Measurements from ENCODE around the gene PVALEF.
"Not testable (repeated sequence)": the region's sequence is repeated elsewhere in the genome, so short reads cannot be mapped to it uniquely, and the experiment has no call there.

The PVALEF gene

DNA sequence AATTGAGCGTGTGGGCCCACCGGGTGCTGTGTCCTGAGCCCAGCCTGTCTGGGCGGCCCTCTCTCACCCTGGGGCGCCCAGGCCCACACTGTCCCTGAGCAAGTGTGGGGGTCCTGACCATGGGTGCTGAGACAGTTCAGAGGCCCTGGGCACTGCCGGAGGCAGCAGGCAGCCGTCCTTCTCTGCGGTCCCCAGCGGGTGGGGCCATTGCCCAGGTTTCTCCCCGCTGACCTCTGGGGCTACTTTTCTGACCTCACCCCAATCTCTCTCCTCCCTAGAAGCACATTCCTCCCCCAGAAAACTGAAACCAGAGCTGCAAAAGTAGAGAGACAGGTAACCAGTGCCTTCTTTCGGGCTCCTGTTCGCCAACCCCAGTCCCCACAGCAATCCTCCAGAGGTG, 36.0 kb upstream of the PVALEF start:
- peak; percentile 63 for DNase-seq

DNA sequence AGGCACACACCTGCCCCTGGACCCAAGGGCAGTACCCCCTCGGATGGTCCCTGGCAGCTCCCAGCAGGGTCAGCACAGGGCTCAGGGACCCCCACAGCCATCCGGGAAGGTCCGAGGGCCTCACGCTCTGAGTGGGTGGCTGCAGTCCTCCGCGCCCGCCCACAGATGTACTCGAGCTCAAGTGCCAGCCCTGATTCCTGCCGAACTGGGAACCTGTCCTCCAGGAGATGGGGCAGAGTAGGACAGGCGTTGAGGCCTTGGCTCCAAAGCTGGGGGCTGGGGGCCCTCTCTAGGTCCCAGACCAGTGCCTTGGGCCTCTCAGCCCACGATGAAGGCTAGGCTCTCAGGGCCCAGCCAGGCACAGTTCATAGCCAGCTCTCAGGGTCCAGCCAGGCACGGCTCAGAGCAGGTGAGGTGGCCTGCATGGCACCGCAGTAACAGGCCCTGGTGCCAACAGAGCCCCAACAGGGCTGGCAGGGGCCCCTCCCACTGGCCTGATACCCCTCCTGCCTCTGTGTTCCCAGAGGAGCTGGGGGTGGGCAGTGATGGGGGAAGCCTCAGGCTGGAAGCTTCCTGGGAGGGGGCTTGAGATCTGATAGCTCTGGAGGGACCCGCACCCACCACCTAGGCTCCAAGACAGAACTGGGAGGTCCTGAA, 35.5 kb upstream of the PVALEF start:
- DNase-seq, result no peak

DNA sequence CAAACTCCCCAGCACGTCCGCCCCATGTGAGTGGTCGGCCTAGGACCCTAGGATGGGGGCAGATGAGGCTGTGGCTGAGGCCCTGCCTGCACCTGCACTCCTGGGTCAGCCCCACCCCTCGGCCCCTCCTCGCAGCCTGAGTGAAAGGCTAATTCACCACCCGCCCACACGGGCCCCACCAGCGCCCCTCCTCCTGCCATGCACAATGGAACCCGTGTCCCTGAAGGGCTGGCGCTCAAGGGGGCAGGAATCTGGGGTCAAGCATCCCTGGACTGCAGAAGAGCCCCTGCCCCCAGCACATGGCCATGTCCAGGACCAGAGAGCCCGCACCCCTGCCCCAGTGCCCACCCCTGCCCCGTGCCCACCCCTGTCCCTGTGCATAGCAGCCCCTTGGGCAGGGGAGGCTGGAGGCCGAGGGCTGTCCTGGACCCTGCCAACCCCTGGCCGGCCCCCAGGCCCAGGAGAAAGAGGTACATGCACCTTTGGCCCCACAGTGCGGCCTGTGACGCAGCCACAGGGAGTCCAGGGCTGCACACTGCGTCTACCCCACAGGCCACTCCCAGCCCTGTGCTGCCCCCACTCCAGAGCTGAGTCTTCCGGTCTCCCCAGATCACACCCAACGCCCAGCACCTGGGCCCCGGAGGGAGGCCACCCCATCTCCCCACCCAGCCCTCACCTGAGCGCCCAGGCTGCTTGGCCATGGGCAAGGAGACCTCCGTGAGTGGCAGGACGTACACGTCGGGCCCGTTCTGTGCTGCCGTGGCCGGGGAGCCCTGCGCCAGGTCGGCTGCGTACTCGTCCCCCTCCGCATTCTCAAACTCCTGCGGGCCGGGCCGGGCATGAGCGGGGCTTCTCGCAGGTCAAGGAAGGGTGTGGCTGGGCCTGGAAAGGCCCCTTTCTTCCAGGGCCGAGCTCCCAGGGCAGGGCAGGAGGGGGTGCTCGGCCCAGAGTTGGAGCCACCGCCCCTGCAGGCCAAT, 34.6 kb upstream of the PVALEF start:
- peak; percentile 81 for DNase-seq

DNA sequence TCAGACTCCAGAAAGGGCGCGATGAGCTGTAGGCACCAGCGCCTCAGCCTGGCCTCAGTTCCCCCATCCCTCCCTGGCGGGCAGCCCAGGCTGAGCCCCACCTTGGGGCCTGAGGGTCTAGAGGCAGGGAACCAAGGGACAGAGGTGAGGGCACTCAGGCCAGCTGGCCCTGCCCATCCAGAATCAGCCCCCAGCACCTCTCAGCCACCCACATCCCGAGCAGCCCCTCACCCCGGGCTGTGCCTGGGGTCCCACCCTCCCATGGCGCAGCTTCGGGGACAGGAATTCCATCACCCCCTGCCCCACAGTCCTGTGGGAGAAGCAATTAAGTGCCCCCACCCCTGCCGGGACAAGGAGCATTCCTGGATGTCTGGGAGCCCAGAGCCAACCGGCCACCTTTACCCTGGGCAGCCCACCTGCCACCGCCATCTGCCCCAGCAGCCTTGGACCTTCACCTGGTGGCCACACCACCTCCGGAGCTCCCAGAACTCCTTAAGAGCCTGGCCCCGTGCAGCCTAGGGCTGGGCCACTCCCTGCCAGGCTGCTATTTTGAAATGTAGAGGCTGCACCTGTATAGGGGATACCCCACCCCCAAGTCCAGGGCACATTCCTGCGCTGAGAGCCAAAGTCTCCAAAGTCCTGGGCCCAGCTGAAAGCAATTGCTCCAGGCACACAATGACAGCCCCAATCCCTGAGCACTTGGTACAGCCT, 33.7 kb upstream of the PVALEF start:
- no peak for DNase-seq

DNA sequence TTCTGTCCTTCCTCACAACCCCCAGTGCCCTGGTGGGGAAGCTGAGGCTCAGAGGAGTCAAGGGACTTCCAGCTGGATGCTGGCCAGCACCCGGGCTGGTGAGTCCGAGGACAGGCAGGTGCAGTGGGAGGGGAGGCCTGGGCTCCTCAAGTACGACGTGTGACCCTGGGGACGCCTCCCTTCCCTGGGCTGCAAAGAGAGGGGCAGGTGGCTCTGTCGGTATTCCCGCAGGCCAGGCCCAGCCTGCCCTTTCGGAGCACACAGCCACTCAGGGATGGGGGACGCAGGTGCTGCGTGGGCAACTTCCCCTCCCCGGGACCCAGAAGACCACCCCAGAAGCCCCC, 33.1 kb upstream of the PVALEF start:
- DNase-seq, result no peak

DNA sequence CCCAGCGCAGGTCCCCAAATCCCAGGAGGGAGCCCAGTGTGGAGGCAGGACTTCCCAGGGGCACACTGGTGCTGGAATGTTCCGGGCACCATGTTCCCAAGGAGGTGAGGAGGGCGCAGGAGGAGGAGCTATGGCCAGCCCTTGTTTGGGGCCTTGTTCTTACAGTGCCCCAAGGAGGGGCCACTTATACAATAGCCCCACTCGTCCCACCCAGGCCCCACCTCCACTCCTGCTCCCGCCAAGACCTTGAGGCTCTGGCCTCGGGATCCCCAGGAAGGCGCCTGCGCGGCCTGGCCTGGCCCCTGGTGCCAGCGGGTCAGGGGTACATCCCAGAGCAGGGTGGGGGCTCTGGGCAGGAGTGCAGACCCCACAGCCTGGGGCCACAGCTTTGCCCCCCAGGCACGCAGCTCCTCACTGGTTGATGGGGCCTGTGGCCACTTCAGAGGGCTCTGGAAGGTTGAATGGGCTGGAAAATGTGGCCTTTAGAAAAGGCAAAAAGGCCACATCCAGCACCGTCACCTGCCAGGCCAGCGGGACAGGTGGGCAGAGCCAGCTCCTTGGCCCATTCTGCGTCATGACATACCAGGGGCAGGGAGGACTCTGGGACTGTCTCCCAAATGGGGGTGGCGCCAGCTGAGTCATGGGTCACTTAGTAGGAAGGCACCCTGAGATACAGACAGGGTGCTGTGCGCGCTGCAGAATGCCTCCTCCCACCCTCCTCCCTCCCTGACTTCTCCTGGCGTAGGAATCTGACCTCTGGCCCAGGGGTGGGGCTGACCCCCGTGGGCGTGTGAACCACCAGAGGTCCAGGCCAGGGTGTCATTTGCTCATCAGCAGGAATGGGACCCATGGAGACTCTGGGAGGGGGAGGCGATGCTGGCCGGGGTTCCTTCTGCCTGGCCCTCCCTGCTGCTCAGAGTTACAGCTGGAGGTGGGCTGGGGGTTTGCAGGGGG, 32.3 kb upstream of the PVALEF start:
- no peak for DNase-seq

DNA sequence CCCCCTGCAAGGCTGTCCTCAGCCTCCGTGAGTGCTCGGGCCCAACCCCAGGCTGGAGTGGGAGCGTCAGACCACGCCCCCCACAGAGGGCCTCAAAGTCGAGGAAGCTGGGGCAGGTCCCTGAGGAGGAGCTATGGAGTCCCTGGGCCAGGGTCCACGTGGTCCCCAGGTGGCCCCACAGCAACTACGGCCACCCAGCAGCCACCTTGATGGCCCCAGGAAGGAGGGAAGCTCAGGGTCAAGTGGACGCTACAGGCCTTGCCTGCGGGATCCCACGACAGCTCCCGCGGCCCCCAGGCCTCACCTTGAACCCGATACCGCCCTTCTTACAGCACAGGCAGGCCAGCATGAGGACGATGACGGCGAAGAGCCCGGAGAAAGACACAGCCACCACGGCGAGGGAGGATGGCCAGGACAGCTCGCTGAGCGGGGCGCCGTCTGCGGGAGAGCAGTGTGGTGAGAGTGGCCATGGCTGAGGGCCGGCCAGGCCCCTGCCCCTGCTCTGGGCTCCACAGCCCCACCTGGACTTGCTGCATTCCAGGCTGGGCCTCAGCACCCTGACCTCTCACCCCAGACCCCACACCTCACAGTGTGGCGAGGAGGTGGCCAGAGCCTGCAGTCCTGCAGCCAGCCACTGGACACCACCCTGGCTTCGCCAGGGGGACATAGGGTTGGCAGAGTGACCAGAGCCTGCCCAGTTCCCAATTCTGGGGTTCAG, 31.1 kb upstream of the PVALEF start:
- no peak for DNase-seq

DNA sequence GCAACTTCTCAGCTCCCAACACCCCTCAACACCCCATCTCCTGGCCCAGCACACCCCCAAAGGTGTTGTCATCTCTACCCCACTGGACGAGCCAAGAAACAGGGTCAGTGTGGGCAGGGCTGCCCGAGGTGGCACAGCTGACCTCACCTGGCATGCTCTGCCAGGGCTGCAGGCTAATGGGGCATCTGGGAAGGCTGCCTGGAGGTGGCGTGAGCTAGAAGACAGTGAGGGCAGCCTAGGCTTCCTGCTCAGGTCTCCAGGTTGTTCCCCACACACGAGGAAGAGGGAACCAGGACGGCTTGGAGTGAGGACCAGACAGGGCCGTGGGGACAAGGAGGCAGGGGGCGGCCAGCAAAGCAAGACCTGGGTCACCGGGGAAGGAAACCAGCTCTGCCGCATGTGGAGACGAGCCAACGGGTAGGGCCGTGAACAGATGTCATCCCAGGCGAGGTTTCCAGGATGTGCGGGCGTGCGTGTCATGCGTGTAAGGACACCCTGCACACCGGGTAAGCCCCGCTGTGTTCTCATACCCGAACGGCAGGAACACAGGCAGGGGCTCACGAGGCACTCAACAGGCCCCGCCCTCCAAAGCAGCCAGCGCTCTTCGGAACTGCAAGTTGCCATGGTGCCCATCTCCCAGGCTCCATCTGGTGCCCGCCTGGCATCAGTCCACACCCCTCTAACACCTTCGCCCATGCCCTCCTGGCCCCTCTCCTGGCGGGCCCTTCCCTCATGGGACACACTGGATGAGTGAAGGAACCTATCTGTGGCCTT, 29.6 kb upstream of the PVALEF start:
- peak; percentile 40 for DNase-seq

DNA sequence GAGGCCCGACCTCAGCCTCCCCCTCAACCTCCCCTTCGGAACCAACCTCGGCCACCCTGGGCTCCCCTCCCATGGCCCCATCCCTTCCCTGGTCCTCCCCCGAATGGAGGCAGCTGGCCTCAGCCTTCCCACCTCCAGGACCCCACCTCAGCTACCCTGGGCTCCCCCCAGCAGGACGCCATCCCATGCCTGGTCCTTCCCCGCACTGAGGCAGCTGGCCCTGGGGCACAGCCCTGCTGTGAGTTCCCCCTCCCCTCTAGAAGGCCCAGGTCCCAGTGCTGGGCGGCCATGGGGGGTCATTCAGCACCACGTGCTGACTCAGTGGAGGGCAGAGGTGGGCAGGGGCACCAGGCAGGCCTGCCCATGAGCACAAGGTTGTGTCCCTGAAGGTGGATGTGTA, 28.9 kb upstream of the PVALEF start:
- no peak for DNase-seq

DNA sequence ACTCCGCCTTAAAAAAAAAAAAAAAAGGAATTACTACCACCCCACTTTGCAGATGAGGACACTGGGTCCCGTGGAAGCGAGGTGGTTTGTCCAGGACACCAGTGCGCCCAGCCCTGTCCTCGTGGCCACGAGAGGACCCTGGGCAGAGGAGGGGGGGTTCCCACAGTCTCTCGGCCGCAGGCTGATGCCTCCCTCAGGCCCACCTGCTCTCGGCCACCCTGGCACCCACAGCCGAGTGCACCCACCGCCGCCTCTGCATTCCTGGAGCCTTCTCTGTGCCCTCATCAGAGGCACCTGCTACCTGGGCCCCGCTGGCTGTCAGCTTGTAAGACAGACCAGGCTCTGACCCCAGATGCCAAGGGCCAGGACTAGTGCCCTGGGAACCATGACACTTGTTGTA, 28.1 kb upstream of the PVALEF start:
- no peak for DNase-seq

DNA sequence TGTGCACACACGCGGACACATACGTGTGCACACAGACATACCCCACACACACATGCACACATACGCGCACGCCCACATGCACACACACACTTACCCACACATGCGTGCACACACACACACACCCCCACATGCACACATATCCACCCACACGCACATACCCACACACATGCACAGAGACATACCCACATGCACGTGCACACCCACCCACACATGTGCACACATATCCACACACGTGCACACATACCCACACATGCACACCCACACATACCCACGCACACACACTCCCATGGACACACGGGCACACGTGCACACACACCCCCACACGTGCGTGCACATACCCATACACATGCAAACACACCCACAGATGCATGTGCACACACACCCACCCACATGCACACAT, 27.2 kb upstream of the PVALEF start:
- no peak for DNase-seq

DNA sequence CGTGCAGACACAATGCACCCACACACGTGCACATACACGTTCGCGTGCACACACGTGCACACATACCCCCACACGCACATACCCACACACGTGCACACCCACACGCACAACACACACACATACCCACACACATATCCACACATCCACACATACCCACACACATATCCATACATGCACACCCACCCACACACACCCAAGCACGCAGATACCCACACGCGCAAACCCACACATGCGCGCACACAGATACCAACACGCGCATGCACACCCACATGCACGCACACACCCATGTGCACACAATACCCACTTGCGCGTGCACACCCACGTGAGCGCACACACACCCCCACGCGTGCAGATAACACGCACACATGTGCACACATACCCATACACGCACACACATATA, 26.8 kb upstream of the PVALEF start:
- no peak for DNase-seq

DNA sequence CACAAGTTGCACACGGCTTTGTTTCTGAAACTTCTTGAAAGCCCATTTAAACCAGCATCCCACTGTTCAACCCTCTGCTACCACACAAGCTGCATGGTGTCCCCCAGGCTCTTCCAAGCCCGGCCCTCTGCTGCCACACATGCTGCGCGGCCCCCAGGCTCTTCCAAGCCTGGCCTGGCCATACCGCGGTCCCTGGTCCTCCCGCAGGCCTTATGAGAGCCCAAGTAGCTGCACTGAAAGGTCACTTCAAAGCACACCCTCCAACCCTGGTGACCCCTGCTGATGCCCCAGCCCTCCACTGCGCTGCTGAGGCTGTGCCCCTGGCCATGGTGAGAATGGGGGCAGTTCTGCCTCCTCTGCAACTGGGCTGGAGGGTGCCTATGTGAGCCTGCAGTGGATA, 25.9 kb upstream of the PVALEF start:
- DNase-seq, result no peak

DNA sequence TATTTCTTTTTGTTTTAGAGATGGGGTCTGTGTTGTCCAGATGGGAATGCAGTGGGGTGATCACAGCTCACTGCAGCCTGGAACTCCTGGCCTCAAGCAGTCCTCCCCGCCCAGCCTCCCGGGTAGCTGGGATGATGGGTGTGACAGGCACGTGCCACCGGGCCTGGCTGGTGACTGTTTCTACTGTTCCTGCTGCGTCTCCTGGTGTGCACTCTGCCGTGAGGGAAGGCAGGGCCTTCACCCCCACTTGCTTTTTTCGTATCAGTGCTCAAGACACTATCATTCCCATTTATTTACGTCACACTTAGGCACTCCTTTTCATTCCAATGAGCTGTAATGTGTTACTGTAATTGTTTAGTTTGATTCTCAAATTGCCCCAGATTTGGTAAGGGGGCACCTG, 25.3 kb upstream of the PVALEF start:
- DNase-seq, result no peak

DNA sequence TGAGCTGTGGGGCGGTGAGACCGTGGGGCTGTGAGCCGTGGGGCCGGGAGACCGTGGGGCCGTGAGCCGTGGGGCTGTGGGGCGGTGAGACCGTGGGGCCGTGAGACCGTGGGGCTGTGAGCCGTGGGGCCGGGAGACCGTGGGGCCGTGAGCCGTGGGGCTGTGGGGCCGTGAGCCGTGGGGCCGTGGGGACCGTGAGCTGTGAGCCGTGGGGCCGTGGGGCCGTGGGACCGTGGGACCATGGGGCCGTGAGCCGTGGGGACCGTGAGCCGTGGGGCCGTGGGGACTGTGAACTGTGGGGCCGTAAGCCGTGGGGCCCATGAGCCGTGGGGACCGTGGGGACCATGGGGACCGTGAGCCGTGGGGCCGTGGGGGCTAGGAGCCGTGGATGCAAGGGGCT, 24.6 kb upstream of the PVALEF start:
- no peak for DNase-seq

DNA sequence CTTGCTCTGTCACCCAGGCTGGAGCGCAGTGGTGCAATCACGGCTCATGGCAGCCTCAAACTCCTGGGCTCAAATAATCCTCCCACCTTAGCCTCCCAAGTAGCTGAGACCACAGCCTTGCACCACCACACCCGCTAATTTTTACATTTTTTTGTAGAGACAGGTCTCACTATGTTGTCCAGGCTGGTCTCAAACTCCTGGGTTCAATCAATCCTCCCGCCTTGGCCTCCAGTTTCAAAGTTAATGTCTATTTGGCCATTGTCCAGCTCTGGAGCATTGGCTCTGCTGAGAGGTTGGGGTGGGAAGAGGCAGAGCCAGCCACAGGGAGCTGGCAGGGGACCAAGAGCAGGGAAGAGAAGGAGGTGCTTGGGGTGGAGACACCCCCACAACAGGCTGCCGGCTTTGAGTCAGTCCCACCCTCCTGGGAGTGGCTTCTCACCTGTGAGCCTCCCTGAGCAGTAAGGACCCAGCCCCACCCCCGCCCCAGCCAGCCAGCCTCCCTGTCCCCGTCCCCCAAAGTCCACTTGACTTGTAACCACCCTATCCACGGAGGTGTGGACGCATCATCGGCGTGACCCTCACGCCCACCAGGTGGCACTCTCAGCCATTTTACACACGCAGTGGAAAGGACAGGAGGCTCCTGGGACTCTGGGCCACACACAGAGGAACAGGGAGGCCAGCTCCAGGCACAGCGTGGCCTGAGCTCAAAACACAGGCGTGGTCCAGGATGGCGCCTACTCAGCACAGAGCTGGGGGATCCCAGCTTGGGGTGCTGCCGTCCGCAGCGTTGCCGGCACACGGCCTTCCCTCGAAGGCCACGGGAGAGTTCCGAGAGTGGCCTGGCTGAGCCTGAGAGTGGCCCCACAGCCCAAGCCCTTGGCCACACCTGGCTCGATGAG, 22.8 kb upstream of the PVALEF start:
- peak; percentile 86 for DNase-seq

DNA sequence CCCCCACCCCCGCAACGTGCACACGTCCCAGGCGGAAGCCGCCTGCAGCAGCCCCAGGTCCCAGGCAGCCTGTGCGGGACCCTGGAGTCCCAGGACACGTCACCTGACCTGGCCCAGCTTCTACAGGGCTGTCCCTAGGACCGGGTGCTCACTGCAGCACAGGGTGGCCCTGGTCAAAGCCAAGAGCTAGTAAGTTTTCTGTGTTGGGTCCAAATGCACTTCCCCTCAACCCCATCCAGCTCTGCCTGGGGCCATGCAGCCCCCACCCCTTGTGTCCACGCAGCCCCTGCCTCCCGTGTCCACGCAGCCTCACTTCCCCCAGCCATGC, 22.1 kb upstream of the PVALEF start:
- DNase-seq, result no peak

DNA sequence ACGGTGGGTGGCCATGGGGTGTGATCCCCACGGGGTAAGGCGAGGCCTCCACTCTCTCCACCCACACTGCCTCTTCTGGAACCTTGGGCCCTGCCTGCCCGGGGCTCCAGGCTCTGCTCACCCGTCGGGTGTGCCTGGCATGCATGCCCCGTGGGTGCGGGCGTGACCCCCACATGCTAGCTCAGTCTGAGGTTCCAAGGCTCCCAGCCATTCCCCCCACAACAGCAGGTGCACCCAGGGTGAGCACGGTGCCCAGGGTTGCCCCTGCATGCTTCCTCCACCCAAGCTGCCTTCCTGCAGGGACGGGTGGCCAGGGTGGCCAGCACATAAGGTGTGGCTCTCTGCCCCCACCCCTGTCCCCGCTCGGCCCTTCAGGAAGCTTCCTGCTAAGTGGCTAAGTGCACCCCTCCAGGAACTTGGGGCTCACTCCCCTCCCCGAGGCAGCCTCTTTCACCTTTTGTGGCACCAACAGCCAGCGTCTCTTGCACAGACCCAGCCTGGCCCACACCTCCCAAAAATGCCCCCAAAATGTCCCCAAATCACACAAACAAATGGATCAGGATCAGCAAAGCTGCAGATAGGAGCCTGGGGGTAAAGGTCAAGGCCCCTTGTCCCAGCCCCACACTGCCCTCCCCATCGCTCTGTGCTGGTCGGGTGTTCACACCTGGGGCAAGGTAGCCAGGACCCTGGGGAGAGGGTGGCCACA, 21.4 kb upstream of the PVALEF start:
- DNase-seq, result no peak

DNA sequence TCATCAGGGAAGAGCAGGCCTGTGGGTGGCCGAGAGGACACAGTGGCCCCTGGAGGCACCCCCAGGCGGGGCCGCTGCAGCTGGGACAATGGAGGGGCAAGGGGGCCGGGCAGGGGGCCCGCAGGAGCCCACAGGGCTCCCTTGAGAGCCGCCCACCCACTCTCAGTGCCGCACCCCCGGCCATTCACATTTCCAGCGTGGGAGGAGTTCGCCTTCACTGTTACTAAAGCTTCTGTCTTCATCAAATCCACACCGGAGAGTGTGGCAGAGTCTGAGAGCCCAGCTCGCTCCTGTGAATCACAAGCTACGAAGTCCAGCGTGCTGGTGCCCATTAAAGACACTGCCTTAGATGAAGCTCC, 20.9 kb upstream of the PVALEF start:
- DNase-seq, result no peak

DNA sequence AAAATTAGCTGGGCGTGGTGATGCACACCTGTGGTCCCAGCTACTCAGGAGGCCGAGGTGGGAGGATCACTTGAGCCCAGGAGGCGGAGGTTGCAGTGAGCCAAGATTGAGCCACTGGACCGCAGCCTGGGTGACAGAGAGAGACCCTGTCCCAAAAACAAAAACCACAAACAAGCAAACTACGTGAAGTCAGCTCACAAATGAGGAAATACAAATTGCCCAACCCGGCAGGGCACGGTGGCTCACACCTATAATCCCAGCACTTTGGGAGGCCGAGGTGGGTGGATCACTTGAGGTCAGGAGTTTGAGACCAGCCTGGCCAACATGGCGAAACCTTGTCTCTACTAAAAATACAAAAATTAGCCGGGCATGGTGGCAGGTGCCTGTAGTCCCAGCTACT, 19.1 kb upstream of the PVALEF start:
- DNase-seq, result not testable (repeated sequence)
